GM18508 (cell line): ENCODE data around the gene LNX1.

Experiments
- ATAC-seq: cut with Tn5 transposase; IDR thresholded peaks from one replicate; pipeline ENCODE4 v1.9.1; 2021; ENCODE audit warnings: moderate number of reproducible peaks; ENCODE audit not compliant: insufficient read depth, unreplicated experiment

Gene LNX1

DNA sequence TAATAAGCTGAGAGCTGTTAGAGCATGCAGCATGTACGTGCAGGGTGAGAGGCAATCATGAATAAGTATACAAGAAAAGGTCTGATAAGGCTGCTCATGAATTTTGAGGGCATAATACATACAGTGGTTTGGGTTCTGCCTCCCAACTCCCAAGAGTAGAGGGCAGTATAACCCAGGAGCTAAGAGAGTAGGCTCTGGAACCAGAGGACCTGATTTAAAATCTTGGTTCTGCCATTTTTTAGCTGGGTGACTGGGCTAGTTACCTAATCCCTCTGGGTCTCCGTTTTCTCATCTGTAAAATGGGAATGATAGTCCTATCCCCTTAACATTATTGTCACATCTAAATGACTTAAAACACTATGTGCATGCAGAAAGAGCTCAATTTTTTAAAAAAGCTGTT is 85.3 kb downstream of the LNX1 start:
- ATAC-seq: no peak

DNA sequence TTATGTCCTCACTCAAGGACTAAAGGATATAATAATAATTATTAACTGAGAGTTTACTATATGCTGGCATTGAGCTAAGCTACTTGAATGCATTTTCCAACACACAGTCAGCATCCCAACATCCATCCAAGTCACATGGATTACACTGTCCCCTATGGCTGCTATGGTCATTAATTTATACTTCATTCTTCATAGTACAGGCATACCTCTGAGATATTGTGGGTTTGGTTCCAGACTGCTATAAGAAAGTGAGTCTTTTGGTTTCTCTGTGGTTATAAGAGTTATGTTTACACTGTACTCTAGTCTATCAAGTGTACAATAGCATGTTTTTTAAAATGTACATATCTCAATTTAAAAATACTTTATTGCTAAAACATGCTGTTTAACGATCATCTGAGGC is 89.2 kb downstream of the LNX1 start:
- ATAC-seq: no peak

DNA sequence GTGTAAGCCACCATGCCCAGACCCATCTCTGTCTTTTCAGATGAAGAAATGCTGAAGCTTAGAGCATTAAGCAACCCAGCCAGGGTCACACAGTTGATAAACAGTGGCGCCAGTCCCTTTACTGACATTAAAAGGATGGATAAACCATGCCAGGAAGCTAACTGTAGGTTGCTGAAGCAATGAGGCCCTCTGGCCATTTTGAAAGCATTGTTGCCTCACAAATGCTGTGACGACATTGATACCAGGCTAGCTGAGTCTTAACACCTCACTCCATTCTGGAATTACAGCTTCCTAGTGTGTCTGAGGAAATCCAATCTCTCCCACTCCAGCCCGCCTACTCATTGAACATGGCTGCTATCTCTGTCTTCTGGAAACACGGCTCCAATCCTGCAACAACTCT is 89.7 kb downstream of the LNX1 start:
- no peak for ATAC-seq

DNA sequence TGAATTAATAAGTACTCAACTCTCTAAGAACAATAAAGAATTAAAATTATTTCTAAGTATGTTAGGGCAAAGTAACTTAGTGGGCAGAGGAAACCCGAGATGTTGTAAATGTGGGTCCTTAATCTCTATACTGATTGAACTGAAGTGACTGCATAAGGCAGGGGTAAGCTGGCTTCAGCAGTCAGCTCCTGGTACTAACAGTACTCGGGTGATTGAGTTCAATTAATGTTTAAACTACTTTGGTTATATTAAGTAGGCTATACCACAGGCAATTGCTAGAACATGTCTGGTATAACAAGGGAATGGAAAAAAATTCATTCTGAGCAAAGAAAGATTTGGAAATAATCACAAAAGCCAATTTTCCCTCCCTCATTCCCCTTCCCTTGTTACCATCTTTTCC is 90.7 kb downstream of the LNX1 start:
- no peak for ATAC-seq

DNA sequence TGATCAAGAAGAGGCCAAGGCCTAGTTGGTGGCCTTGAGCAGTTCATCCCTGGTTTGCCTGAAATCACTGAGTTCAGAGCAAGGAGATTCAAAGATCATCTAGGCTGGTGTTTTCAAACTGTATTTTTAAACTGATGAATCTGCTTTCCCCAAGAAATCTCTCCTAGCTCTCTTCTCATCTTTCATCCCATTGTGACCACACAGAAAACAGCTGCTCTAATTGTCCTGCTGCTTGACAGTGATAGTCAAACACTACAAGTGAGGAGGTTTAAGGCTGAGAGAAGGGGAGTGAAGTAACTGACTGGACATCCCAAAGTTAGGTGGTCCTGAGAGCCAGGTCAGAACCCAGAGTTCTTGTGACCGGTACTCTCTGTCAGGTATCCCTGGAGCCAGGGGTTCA is 91.5 kb downstream of the LNX1 start:
- ATAC-seq: no peak

DNA sequence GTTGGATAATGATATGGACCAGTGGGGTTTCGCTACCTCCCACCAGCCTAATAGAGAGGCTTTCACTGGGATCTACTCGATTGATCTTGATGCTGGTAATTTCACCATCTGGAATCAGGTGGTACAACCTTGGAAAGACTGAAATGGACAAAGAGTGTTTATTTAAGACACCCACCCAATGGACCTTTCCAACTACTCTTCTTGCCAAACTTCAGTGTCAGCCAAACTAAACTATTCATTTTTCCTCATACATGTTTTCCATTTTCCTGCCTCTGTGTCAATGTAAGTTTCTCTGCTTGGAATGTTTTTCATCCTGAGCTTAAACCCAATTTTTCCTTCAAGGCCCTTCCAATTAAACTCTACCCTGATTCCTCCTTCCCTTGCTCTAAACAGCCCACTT is 92.6 kb downstream of the LNX1 start:
- ATAC-seq: no peak

DNA sequence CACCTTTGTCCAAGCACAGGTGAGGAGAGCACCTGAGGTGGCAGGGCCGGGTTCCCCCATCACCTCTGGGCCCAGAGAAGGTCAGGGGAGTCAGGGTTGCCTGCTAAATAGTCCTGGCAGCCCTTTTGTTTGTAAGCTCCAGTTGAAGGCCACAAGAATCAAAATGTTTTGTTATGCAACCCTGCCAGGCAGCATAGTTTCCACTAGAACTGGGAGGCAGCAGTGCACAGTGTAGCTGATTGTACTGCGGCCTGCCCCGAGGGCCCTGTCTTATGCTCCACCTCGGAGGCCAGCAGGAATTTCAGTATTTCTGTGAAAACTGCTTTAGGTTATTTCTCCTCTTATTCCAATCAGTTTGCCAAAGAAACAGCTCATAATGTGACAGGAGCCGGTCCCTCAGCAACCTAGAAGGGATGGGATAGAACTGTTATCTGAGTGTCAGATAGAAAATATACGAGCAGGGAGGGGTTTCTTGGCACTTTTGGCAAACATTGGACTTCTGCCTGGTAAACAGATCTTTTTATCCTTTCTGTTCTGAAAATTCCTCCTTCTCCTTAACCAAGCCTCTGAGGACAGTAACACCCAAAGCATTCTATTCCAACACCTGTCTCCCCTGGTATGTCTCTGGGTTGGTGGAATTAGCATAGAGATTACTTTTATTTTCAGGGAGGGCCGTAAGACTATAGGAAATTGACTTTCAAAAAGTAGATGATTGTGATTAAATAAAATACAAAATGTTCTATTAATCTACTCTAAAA is 93.6 kb downstream of the LNX1 start:
- ATAC-seq: no peak

DNA sequence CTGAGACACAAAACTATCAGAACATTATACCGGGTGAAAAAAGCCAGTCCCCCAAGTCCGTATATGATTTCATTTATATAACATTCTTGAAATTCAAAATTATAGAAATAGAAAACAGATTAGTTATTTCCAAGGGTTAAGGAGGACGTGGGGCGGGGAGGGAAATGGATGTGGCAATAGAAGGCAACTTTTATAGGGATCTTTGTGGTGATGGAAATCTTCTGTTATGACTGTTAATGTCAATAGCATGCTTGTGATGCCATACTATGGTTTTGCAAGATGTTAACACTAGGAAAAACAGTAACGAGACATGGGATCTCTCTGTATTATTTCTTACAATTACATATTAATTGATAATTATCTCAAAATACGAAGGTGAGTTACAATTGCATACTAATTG is 96.4 kb downstream of the LNX1 start:
- no peak for ATAC-seq

DNA sequence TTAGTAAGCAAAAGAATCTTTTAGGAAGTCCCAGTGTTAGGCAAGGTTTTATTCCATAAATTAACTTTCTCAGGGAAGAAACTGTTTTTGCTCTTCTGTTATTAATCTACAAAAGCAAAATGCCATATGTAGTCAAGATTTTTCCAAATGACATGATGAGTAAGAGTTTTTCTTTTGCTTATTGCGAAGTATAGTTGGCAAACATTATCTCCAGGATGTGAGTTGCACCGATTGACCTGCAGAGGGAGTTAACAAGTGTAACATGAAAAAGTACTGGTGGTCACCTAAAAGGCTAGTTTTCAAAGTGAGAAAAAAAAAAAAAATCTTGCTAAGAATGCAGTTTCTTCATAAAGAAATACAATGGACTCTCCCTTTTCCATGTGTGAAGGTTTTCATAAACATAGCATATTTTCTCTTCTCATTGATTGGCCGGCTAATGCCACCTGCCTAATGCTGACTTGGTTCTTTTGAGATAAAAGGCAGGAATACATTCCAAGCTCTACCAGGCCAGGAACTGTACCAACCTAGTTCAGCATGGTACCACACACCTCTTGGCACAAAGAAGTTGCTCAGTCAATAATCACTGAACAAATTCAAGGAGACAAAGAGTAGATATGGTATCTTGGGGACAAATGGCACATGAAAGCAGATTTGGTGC is 100.2 kb downstream of the LNX1 start:
- ATAC-seq: no peak

DNA sequence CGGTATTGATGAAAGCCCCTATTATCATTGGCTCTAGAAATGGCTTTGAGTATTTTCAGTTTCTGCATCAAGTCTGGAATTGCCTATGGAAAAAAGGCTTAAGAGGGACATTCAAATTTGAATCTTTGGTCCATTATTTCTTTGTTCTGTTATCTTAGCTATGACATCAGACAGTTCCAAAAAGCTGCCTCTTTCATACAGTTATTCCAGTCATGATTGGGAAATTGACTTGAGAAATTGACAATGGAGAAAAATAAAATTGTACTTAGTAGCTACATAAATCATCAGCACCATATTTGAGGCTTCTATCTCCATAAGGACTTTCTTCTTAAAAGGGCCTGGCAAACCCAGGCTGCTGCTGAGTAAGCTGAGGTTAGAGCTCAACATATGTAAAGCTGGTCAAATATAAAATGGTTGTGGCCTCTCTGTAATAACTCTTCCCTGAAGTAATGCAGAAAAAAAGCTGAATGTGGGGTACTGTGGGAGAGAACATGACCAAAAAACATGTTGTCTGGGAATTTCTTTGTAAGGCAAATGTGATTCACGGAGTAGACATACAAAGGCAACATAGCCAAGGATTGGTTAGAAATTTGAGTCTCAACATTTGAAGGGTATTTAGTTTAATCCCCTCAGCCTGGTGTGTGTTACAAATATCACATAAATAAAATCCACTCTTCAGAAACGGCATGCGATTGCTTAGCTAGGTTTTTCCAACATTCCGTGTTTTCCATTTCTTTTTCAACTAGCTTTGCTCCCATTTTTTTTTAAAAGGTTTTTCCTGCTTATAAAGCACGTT is 100.9 kb downstream of the LNX1 start:
- ATAC-seq: no peak

DNA sequence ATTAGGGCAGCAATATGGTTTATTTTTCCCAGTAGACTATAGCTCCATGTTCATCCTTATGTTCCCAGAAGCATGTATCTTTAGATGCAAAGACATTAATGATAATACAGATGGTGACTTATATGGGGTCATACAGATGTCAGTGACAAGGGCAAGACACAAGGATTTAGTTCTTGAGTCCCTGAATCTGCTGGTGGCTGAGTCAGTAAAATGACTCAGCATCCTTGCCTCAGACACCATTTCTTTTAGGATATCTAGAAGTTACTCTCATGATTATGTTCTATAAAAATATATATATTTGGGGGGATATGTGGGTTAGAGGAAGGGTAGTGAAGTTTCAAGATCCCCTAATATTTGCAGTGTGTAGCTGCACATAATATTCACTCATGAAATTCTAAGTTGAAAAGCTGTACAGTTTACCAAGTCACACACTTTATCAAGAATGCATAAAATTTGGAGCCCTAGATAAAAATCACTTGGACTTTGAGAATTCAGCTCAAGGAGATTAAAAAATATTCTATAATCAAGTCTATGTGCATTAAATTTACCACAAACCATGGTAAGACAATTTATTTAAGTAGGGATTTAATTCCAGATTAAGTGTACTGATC is 101.9 kb downstream of the LNX1 start:
- no peak for ATAC-seq

DNA sequence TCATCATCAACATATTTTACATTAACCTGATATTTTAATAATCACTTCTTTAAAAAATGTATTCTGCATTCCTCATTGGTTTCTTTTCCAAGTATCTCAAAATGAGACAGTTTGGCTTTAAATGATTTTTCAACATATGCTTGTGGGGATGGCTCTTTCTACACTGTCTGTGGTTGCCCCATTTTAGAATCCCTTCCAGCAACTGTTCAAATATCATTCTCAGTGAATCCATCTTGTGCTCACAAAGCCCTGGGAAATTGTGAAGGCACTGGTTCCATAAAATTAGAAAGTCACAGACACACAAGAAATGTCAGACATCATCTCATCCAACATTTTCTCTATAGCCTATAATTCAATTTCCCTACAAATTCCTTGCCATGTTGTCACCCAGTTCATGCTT is 103.5 kb downstream of the LNX1 start:
- no peak for ATAC-seq

DNA sequence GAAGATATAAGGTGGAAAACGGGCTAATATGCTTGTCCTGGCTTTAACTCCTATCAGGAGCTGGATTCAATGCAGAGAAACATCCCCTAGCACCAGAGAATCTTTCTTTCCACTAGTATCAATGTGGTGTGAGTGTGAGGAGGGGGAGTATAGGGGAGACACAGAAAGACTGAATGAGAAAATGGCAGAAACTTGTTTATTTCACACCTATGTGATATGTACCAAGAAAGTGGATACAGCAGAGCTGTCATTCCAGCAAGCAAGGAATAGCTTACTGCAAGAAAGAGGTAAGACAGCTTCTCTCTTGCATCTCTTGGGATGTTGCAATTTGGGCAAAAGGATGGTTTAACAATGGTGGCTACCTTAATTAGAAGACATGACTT is 105.6 kb downstream of the LNX1 start:
- ATAC-seq: no peak

DNA sequence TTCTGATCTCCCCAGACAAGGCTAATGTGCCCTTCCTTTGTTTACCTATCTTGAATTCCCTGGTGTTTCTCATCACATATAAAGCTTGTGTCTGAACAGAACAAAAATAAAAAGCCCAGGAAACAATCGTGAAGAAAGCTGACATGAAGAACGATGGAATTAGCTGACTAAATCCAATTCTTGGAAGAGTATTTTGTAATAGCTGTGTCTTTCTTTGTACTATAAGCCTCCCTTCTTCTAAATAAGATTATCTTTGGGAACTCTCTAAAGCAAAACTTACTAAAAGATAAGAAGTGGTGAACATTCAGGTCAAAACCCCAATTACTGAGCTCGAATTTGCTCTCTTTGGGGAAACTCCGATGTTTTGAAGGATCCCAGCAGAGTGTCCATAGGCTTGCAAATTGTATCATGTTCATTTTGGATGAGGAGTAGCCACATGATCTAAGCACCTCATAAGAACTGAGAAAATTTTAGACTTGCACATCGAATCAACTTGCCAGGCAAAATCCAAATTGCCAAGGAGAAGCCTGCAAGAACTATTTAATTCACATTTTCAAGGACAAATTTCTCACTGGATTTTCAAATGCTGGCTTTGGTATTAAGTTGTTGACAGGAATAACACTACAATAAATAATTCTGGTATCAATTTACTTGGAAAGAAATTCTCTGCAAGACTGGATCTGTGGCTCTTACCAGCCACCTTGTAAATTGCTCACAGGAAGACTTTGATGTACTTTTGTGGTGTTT is 106.2 kb downstream of the LNX1 start:
- no peak for ATAC-seq

DNA sequence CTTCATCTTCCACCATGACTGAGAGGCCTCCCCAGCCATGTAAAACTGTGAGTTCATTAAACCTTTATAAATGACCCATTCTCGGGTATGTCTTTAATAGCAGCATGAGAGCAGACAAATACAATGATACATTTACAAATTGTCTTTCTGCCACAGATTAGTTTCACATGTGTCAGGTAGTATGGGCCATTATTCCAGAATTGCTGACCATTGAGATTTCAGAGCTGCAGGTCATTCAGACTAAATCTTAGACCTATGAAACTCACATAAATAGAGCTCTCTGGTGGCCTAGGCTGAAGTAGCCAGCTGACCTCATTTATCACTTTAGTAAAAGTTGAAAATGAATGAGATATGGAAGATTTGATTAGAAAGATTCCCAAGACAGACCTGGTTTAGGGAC is 108.0 kb downstream of the LNX1 start:
- no peak for ATAC-seq

DNA sequence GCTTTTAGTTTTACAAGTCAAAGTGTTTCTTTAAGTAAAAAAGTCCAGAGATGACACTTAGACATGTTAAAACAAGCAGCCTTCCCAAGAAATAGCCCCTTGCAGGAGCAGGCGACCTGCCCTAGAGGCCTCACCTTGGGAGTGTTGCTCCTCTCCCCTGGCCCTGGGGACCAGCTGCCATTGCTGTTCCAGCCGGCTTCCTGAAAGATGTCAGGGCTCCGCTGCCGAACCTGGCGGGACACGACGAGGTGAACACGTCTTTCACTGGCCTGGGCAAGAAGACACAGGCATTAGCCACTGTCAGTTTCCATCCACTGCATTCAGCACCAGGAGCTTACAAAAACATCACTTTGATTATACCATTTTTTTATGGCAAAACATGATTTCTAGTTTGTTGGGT is 109.7 kb downstream of the LNX1 start:
- no peak for ATAC-seq

DNA sequence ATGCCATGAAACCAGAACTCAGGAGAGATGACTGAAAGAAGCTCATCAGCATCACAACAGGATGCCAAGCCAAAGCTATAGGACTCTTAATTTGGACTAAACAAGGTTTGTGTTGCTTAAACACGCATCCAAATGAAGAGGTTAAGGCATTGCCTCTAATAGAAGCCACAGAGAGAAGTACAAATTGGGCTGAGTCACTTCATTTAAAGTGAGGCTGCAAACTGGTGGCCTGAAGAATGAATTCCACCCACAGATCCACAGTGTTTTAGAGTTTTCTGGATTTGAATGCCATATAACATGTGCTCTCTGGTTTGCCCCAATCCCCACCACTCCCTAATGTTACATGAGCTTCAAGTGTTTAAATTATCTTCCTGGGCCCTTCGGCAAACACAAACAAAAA is 110.4 kb downstream of the LNX1 start:
- ATAC-seq: no peak

DNA sequence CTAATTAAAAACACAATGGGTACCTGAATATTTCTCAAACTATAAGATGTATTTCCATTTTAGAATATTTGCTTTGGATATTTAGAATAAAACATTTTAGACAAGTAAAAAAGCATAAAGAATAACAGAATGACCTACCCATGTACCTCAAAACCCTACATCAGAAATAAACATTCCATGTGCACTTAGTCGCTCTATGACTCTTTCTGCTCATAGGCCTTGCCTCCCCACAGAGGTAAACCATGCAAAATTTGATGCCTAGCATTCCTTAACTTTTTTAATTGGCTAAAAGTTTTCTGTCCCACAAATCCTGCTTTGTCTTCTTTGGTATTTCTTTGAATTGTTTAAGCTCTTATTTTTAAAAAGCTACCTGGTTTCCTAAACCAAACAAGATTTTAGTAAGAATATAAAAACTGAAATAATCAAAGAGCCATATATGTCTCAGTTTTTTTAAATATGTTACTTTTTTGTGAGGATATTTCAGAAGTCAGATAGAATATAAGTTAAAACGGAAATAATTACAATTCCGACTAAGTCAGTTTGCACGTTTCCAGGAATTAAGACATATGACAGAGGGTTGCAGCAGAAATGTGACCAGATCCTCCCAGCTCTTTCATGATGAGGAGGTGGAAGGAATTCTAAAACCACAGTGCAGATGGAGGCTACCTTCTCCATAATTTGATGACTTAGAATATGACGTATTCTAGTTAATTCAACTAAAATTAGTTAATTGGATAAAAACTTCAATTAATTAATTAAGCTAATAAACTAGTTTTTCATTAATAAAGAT is 111.4 kb downstream of the LNX1 start:
- no peak for ATAC-seq

DNA sequence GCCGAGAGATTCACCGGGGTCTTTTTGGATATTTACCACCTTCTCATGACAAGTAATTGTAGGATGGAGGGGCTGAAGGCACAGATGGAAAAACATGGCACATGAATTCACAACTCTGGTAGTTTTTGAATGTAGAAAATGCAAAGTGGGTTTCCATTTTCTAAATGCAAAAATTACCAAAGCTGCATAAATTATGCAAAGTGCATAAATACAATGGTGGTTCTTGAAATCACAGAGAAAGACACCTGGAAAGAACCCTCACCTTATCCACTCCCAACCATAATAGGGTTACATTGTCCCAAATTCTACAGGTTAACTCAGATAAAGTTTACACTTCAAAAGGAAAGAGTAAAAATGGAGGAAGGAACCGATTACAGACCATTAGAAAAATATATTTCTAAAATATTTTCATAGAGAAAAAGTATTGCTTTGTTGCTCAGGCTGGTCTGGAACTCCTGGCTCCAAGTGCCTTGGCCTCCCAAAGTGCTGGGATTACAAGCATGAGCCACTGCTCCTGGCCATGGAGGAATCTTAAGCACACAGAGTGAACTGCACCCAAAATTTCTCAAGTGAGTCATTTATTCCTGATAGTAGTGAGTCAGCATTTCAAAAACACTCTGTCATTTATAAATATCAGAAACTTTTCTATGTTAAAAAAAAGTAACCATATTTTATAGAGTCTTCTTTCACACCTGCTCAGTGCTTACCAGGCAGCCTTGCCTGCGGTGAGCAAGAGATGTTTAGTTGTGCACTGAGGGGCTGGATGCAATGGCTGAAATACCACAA is 112.4 kb downstream of the LNX1 start:
- no peak for ATAC-seq
